ENCODE measurements around the gene CCNI2.

The CCNI2 gene

GRCh38 chr5:132746954-132747615 is at the start of gene CCNI2:
Gene CCNI2 (plus strand): TSS chr5:132747426. CDS start chr5:132747496, 70 bp downstream.
- no peak for DNase-seq

GRCh38 chr5:132704875-132705274 is 42.4 kb upstream of the CCNI2 start:
- DNase-seq = no peak

GRCh38 chr5:132708645-132709044 is 38.6 kb upstream of the CCNI2 start:
- no peak for DNase-seq

GRCh38 chr5:132714456-132715307 is 32.5 kb upstream of the CCNI2 start:
- no peak for DNase-seq

- DNase-seq = no peak
These were observed 28.5 kb upstream of the CCNI2 start for GRCh38 chr5:132718544-132719312.

- no peak for DNase-seq
These were observed 21.5 kb upstream of the CCNI2 start for GRCh38 chr5:132725745-132726144.

GRCh38 chr5:132729896-132730295 is 17.3 kb upstream of the CCNI2 start:
- DNase-seq = no peak

GRCh38 chr5:132733499-132734148 is 13.6 kb upstream of the CCNI2 start:
- no peak for DNase-seq

- no peak for DNase-seq
These were observed 12.5 kb upstream of the CCNI2 start for GRCh38 chr5:132734687-132735086.

- peak; percentile 90 for DNase-seq
These were observed 10.1 kb upstream of the CCNI2 start, which contains the start of gene KIF3A for GRCh38 chr5:132736853-132737833. Gene KIF3A (minus strand): TSS chr5:132737546. CDS start chr5:132737419, 127 bp downstream.

GRCh38 chr5:132737982-132738681 is 9.1 kb upstream of the CCNI2 start:
- DNase-seq = no peak

GRCh38 chr5:132739232-132739631 is 8.0 kb upstream of the CCNI2 start:
- DNase-seq = no peak

- no peak for DNase-seq
These were observed 5.1 kb upstream of the CCNI2 start for GRCh38 chr5:132742158-132742557.

GRCh38 chr5:132742626-132743025 is 4.6 kb upstream of the CCNI2 start:
- no peak for DNase-seq

GRCh38 chr5:132744659-132745058 is 2.6 kb upstream of the CCNI2 start:
- no peak for DNase-seq

- no peak for DNase-seq
These were observed 653 bp upstream of the CCNI2 start for GRCh38 chr5:132746592-132746953.

- DNase-seq = no peak
These were observed 602 bp downstream of the CCNI2 start for GRCh38 chr5:132747616-132748440.

- no peak for DNase-seq
These were observed 1.3 kb downstream of the CCNI2 start for GRCh38 chr5:132748522-132749000.

GRCh38 chr5:132749506-132749905 is 2.3 kb downstream of the CCNI2 start:
- no peak for DNase-seq

Measured in NCI-H2227 treated with DMSO at 0.1 percent for 48 hours (cell line).